ENCODE results near the gene CDK14. TPM values are rescaled to one million over a fixed set of nuclear protein-coding genes. Genes with fewer than 3 reads are reported as not detected.

Gene CDK14
- total RNA-seq, 1 donor, result 39.1 TPM

- no peaks in the 10 kb centered on the region for H3K36me3 ChIP-seq (ENCODE audit: insufficient read depth, low read length)
- no peak overlapping the region for H3K4me3 ChIP-seq (ENCODE audit: insufficient read depth, low read length)
- no peaks in the 10 kb centered on the region for H4K20me1 ChIP-seq (ENCODE audit: insufficient read depth, low read length)
- H3K27ac ChIP-seq (ENCODE audit: low read depth, low read length), result no peak overlapping the region
- no peak overlapping the region for H2AFZ ChIP-seq (ENCODE audit: low read length)
- no peak overlapping the region for H3K4me2 ChIP-seq (ENCODE audit: insufficient read depth, low read length)
- H3K27me3 ChIP-seq (ENCODE audit: insufficient read depth, low read length), result no peaks in the 10 kb centered on the region
- no peak for TF ChIP-seq CTCF (IDR thresholded peaks at IDR 0.05; ENCODE audit: extremely low read depth, low read depth, low read length)
- DNase-seq (ENCODE audit: insufficient read length, low spot score, missing footprints), result no peak
- no peaks in the 10 kb centered on the region for H3K9me3 ChIP-seq (ENCODE audit: low read depth, low read length)
- peaks cover 8% of the 10 kb centered on the region for H3K4me1 ChIP-seq (ENCODE audit: insufficient read depth, low read length)
- no peaks in the 10 kb centered on the region for H3K79me2 ChIP-seq (ENCODE audit: insufficient read depth, low read length)
Measured at GRCh38 chr7:91088691-91089090, 492.6 kb downstream of the CDK14 start.

- H3K4me1 ChIP-seq (ENCODE audit: insufficient read depth, low read length), result peaks cover under 1% of the 10 kb centered on the region
- peak overlapping the region; percentile 52 for H3K4me3 ChIP-seq (ENCODE audit: insufficient read depth, low read length)
- no peaks in the 10 kb centered on the region for H4K20me1 ChIP-seq (ENCODE audit: insufficient read depth, low read length)
- no peaks in the 10 kb centered on the region for H3K27me3 ChIP-seq (ENCODE audit: insufficient read depth, low read length)
- no peaks in the 10 kb centered on the region for H3K79me2 ChIP-seq (ENCODE audit: insufficient read depth, low read length)
- peak; percentile 90 for TF ChIP-seq CTCF (IDR thresholded peaks at IDR 0.05; ENCODE audit: extremely low read depth, low read depth, low read length)
- no peak for DNase-seq (ENCODE audit: insufficient read length, low spot score, missing footprints)
- H3K27ac ChIP-seq (ENCODE audit: low read depth, low read length), result no peak overlapping the region
- peak overlapping the region; percentile 87 for H3K4me2 ChIP-seq (ENCODE audit: insufficient read depth, low read length)
- no peaks in the 10 kb centered on the region for H3K9me3 ChIP-seq (ENCODE audit: low read depth, low read length)
- H2AFZ ChIP-seq (ENCODE audit: low read length), result peak overlapping the region; percentile 76
- no peaks in the 10 kb centered on the region for H3K36me3 ChIP-seq (ENCODE audit: insufficient read depth, low read length)
Measured at GRCh38 chr7:91089382-91089963, 493.4 kb downstream of the CDK14 start.

- H3K4me1 ChIP-seq (ENCODE audit: insufficient read depth, low read length), result no peaks in the 10 kb centered on the region
- no peak overlapping the region for H3K4me2 ChIP-seq (ENCODE audit: insufficient read depth, low read length)
- H4K20me1 ChIP-seq (ENCODE audit: insufficient read depth, low read length), result no peaks in the 10 kb centered on the region
- DNase-seq (ENCODE audit: insufficient read length, low spot score, missing footprints), result no peak
- no peak overlapping the region for H3K4me3 ChIP-seq (ENCODE audit: insufficient read depth, low read length)
- H3K36me3 ChIP-seq (ENCODE audit: insufficient read depth, low read length), result no peaks in the 10 kb centered on the region
- TF ChIP-seq CTCF (IDR thresholded peaks at IDR 0.05; ENCODE audit: extremely low read depth, low read depth, low read length), result no peak
- H3K79me2 ChIP-seq (ENCODE audit: insufficient read depth, low read length), result no peaks in the 10 kb centered on the region
- H3K9me3 ChIP-seq (ENCODE audit: low read depth, low read length), result no peaks in the 10 kb centered on the region
- H3K27me3 ChIP-seq (ENCODE audit: insufficient read depth, low read length), result no peaks in the 10 kb centered on the region
- H3K27ac ChIP-seq (ENCODE audit: low read depth, low read length), result no peak overlapping the region
- H2AFZ ChIP-seq (ENCODE audit: low read length), result no peak overlapping the region
Measured at GRCh38 chr7:91090684-91091083, 494.6 kb downstream of the CDK14 start.

GRCh38 chr7:91091631-91092030, 495.5 kb downstream of the CDK14 start:
- Histone ChIP-seq H3K4me2 (ENCODE audit: insufficient read depth, low read length) (no peak overlapping the region), H3K27ac (ENCODE audit: low read depth, low read length) (no peak overlapping the region), H3K27me3 (ENCODE audit: insufficient read depth, low read length) (no peaks in the 10 kb centered on the region), H3K4me1 (ENCODE audit: insufficient read depth, low read length) (no peaks in the 10 kb centered on the region), H3K36me3 (ENCODE audit: insufficient read depth, low read length) (no peaks in the 10 kb centered on the region), H3K9me3 (ENCODE audit: low read depth, low read length) (no peaks in the 10 kb centered on the region), H3K4me3 (ENCODE audit: insufficient read depth, low read length) (no peak overlapping the region), H4K20me1 (ENCODE audit: insufficient read depth, low read length) (no peaks in the 10 kb centered on the region), H3K79me2 (ENCODE audit: insufficient read depth, low read length) (no peaks in the 10 kb centered on the region), H2AFZ (ENCODE audit: low read length) (no peak overlapping the region)
- DNase-seq (ENCODE audit: insufficient read length, low spot score, missing footprints), result no peak
- no peak for TF ChIP-seq CTCF (IDR thresholded peaks at IDR 0.05; ENCODE audit: extremely low read depth, low read depth, low read length)
